ENCODE data around the gene ZNG1B.
"Not testable (repeated sequence)": the region's sequence is repeated elsewhere in the genome, so short reads cannot be mapped to it uniquely, and the experiment has no call there.

ZNG1B gene

GRCh38 chr2:113524986-113525385 lies 87.5 kb downstream of the ZNG1B start:
- not testable (repeated sequence) for H3K9ac ChIP-seq (ENCODE audit: insufficient read length, low read depth); H3K4me1 ChIP-seq (ENCODE audit: insufficient read depth, insufficient read length); H3K27me3 ChIP-seq (ENCODE audit: insufficient read depth, insufficient read length); H3K4me3 ChIP-seq (ENCODE audit: insufficient read length, low read depth); H3K36me3 ChIP-seq (ENCODE audit: insufficient read depth, insufficient read length, low read length); H3K9me3 ChIP-seq (ENCODE audit: insufficient read depth, low read length); DNase-seq (ENCODE audit: low read depth, low spot score)

- not testable (repeated sequence) for H3K4me3 ChIP-seq (ENCODE audit: insufficient read length, low read depth); H3K27me3 ChIP-seq (ENCODE audit: insufficient read depth, insufficient read length); DNase-seq (ENCODE audit: low read depth, low spot score); H3K9me3 ChIP-seq (ENCODE audit: insufficient read depth, low read length); H3K36me3 ChIP-seq (ENCODE audit: insufficient read depth, insufficient read length, low read length); H3K4me1 ChIP-seq (ENCODE audit: insufficient read depth, insufficient read length); H3K9ac ChIP-seq (ENCODE audit: insufficient read length, low read depth)
Observed at GRCh38 chr2:113527350-113528045, 90.0 kb downstream of the ZNG1B start.

GRCh38 chr2:113528126-113528525 lies 90.6 kb downstream of the ZNG1B start:
- not testable (repeated sequence) for H3K9ac ChIP-seq (ENCODE audit: insufficient read length, low read depth); H3K4me3 ChIP-seq (ENCODE audit: insufficient read length, low read depth); H3K9me3 ChIP-seq (ENCODE audit: insufficient read depth, low read length); H3K27me3 ChIP-seq (ENCODE audit: insufficient read depth, insufficient read length); H3K36me3 ChIP-seq (ENCODE audit: insufficient read depth, insufficient read length, low read length); H3K4me1 ChIP-seq (ENCODE audit: insufficient read depth, insufficient read length); DNase-seq (ENCODE audit: low read depth, low spot score)

GRCh38 chr2:113528904-113529303 lies 91.4 kb downstream of the ZNG1B start:
- H3K9me3 ChIP-seq (ENCODE audit: insufficient read depth, low read length); H3K27me3 ChIP-seq (ENCODE audit: insufficient read depth, insufficient read length); H3K36me3 ChIP-seq (ENCODE audit: insufficient read depth, insufficient read length, low read length); DNase-seq (ENCODE audit: low read depth, low spot score); H3K4me3 ChIP-seq (ENCODE audit: insufficient read length, low read depth); H3K9ac ChIP-seq (ENCODE audit: insufficient read length, low read depth); H3K4me1 ChIP-seq (ENCODE audit: insufficient read depth, insufficient read length): not testable (repeated sequence)

- not testable (repeated sequence) for H3K27me3 ChIP-seq (ENCODE audit: insufficient read depth, insufficient read length); H3K4me3 ChIP-seq (ENCODE audit: insufficient read length, low read depth); H3K9me3 ChIP-seq (ENCODE audit: insufficient read depth, low read length); H3K9ac ChIP-seq (ENCODE audit: insufficient read length, low read depth); H3K36me3 ChIP-seq (ENCODE audit: insufficient read depth, insufficient read length, low read length); DNase-seq (ENCODE audit: low read depth, low spot score); H3K4me1 ChIP-seq (ENCODE audit: insufficient read depth, insufficient read length)
Observed at GRCh38 chr2:113532991-113533390, 95.5 kb downstream of the ZNG1B start.

GRCh38 chr2:113536573-113536972 lies 99.1 kb downstream of the ZNG1B start:
- not testable (repeated sequence) for H3K4me1 ChIP-seq (ENCODE audit: insufficient read depth, insufficient read length); H3K9me3 ChIP-seq (ENCODE audit: insufficient read depth, low read length); H3K4me3 ChIP-seq (ENCODE audit: insufficient read length, low read depth); H3K27me3 ChIP-seq (ENCODE audit: insufficient read depth, insufficient read length); DNase-seq (ENCODE audit: low read depth, low spot score); H3K36me3 ChIP-seq (ENCODE audit: insufficient read depth, insufficient read length, low read length); H3K9ac ChIP-seq (ENCODE audit: insufficient read length, low read depth)

- H3K9ac ChIP-seq (ENCODE audit: insufficient read length, low read depth); H3K9me3 ChIP-seq (ENCODE audit: insufficient read depth, low read length); H3K4me3 ChIP-seq (ENCODE audit: insufficient read length, low read depth); H3K4me1 ChIP-seq (ENCODE audit: insufficient read depth, insufficient read length); DNase-seq (ENCODE audit: low read depth, low spot score); H3K36me3 ChIP-seq (ENCODE audit: insufficient read depth, insufficient read length, low read length): not testable (repeated sequence)
- peaks cover 29% of the 10 kb centered on the region for H3K27me3 ChIP-seq (ENCODE audit: insufficient read depth, insufficient read length)
Observed at GRCh38 chr2:113540834-113541203, 103.3 kb downstream of the ZNG1B start.

GRCh38 chr2:113541204-113541975 lies 103.9 kb downstream of the ZNG1B start:
- not testable (repeated sequence) for H3K9me3 ChIP-seq (ENCODE audit: insufficient read depth, low read length); DNase-seq (ENCODE audit: low read depth, low spot score); H3K36me3 ChIP-seq (ENCODE audit: insufficient read depth, insufficient read length, low read length); H3K4me1 ChIP-seq (ENCODE audit: insufficient read depth, insufficient read length)
- Histone ChIP-seq H3K27me3 (ENCODE audit: insufficient read depth, insufficient read length) (peaks cover 29% of the 10 kb centered on the region), H3K9ac (ENCODE audit: insufficient read length, low read depth) (peak overlapping the region; percentile 67), H3K4me3 (ENCODE audit: insufficient read length, low read depth) (peak overlapping the region; percentile 43)

GRCh38 chr2:113541976-113542485 lies 104.5 kb downstream of the ZNG1B start:
- not testable (repeated sequence) for H3K9ac ChIP-seq (ENCODE audit: insufficient read length, low read depth); H3K4me1 ChIP-seq (ENCODE audit: insufficient read depth, insufficient read length); DNase-seq (ENCODE audit: low read depth, low spot score); H3K9me3 ChIP-seq (ENCODE audit: insufficient read depth, low read length); H3K36me3 ChIP-seq (ENCODE audit: insufficient read depth, insufficient read length, low read length)
- Histone ChIP-seq H3K27me3 (ENCODE audit: insufficient read depth, insufficient read length) (peaks cover 29% of the 10 kb centered on the region), H3K4me3 (ENCODE audit: insufficient read length, low read depth) (peak overlapping the region; percentile 43)

- not testable (repeated sequence) for H3K4me3 ChIP-seq (ENCODE audit: insufficient read length, low read depth); H3K4me1 ChIP-seq (ENCODE audit: insufficient read depth, insufficient read length); H3K9me3 ChIP-seq (ENCODE audit: insufficient read depth, low read length); H3K36me3 ChIP-seq (ENCODE audit: insufficient read depth, insufficient read length, low read length); H3K9ac ChIP-seq (ENCODE audit: insufficient read length, low read depth); DNase-seq (ENCODE audit: low read depth, low spot score)
- peaks cover 29% of the 10 kb centered on the region for H3K27me3 ChIP-seq (ENCODE audit: insufficient read depth, insufficient read length)
Observed at GRCh38 chr2:113542529-113542928, 105.0 kb downstream of the ZNG1B start.

All from NT2/D1 (cell line).